GM21737 (cell line): ENCODE results near the gene TRRAP.
"Not testable (repeated sequence)": the region's sequence is repeated elsewhere in the genome, so short reads cannot be mapped to it uniquely, and the experiment has no call there.

Source experiments
- ATAC-seq: cut with Tn5 transposase; IDR thresholded peaks from one replicate; pipeline ENCODE4 v1.9.1; 2021; ENCODE audit warnings: mild to moderate bottlenecking, moderate library complexity; ENCODE audit not compliant: unreplicated experiment

The TRRAP gene

DNA sequence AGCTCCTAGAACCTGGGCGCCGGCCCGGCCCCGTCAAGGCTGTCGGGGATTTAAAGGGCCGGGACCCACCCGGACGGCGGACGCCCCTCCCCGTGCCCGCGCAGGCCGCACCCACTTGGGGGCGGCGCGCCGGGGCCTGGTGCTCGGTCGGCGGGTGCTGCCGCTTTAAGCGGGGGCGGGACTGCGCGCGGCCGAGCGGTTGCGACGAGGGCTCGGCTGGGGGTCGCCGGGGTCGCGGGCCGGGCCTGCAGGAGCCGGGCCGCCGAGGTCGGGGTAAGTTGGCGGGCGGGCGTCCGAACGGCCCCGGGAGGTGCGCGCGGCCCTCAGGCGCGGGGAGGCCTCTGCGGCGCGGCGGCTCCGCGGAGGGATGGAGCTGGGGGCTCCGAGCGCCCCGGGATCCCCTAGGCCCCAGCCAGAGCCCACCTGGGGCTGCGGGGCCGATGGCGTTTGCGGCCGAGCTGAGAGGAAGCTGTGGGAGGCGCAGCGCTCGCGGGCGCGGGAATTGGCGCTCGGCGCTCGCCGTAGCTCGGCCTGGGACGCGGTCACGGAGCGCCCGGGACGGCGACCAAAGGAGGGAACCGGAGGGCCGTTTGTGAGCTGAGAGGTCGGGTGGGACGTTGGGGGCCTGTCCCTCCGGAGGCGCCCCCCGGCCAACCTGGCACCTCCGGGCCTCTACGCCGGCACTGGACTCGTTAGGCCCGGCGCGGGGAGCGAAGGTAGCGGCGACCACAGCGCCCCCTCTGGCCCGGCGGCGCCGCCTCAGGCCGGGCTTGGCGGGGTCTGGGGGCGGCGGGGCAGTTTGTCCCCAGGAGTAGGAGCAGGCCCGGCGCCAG, at the start of gene TRRAP:
Gene TRRAP (plus strand): TSS at position 168 of the 833 bp plus-strand sequence. CDS start 2,619 bp downstream, outside the sequence.
- ATAC-seq, result peak; percentile 58

DNA sequence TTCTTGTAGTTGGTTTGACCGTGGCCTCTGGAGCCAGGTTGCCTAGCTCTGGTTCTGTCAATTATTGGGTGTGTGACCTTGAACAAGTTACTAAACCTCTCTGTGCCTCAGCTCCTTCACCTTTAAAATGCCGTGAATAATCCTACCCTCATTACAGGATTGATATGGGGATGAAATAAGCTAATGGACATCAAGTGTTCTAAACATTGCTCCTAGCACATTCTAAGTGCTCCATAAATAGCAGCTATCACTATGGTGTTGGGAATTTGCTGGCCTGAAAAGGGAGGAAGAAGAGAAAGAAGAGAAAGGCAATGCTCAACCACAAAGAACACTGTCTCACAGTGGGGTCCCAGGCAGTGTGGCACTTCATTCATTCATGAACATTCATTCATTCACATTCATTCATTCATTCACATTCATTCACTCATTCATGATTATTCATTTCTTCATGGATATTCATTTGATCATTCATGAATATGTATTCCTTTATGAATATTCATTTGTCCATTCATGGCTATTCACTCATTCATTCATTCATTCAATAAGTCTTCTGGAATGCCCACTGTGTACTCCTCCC, 47.3 kb upstream of the TRRAP start:
- ATAC-seq, result no peak

DNA sequence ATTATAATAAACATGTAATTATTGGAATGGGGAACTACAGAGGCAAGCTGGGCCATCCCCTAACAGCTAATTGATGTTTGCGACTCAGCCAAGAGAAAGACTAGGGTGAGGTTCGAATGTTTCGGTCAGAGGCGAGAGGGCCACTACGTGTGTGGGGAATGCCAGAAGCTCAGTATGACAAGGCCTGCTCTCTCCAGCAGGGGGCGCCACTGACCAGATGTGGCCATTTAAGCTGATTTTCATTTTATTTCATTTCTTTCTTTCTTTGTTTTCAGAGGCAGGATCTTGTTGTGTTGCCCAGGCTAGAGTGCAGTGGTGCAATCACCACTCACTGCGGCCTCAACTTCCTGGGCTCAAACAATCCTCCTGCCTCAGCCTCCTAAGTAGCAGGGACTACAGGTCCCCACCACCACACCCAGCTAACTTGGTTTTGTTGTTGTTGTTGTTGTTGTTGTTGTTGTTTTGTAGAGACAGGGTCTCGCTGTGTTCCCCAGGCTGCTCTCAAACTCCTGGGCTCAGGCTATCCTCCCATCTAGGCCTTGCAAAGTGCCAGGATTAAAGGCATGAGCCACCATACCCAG, 46.6 kb upstream of the TRRAP start:
- ATAC-seq, result no peak

DNA sequence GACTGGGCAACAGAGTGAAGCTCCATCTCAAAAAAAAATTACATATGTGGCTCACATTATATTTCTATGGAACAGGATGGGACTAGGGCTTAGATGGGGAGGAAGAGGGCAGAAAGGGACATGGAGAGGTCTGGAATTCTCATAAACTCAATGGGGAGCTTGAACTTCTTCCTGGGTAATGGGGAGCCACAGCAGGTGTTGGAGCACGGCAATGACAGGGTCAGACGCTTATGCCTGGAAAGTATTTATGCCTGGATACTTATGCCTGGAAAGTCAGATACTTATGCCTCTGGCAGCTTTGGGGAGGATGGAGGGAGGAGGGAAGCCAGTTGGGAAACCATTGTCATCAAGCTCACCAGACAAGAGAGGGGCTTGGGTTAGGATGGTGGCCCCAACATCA, 45.3 kb upstream of the TRRAP start:
- no peak for ATAC-seq

DNA sequence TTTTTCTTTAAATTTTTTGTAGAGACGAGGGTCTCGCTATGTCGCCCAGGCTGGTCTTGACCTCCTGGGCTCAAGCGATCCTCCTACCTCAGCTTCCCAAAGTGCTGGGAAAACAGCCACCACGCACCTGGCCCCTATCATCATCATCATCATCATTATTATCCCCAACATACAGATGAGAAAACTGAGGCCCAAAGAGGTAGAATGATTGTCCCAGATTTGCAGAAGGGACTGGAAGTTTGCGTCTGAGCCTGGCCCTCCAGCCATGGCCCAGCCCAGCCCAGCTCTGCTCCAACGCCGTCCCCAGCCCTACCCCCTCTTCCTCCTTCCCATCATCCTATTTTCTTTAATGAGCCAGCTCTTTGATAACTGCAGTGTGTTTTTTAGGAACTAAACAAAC, 43.4 kb upstream of the TRRAP start:
- ATAC-seq, result no peak

DNA sequence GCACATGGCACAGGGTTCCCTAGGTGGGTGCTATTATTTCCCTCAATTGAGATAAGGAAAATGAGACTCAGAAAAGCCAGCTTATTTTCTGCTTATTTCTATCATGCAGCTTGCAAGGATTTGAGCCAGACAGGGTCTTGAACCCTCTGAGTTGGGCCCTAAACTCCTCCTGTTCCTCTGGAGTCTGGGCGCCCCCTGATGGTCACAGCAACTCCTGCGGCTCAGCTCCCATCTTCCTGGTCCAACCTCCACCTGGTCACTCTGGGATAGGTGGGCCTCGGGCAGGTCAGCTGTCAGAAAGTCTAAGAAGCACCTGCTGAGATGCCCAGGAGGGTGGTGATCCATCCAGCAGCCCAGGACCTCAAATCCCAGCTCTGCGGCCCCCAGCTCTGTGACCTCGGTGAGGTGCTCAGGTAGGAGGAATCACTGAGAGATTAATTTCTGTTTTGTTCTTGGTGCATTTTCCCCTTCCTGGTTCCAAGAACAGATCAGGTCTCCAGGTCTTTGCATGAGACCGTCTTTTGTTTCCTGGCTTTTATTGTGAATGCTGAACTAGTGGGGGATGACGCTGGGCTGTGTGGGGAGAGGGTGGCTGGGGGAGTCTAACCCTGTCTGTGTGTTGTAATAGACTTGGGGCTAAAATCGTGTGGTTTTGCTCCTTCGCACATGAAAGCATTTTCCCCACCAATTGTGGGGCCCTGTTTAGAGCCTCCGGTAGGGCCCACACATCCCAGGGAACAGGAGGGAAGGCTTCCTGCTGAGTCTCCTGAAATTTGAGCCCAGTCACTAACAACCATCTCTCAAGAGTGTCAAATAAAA, 41.3 kb upstream of the TRRAP start:
- no peak for ATAC-seq

DNA sequence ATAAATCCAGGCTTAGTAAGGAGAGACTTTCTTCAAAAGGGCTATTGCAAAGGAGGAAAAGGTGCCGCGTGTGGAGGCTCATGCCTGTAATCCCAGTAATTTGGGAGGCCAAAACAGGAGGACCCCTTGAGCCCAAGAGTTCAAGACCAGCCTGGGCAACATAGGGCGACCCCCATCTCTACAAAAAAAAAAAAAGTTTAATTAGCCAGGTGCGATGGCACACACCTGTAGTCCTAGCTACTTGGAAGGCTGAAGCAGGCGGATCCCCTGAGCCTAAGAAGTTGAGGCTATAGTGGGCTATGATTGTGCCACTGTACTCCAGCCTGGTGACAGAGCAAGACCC, 40.7 kb upstream of the TRRAP start:
- ATAC-seq, result no peak

DNA sequence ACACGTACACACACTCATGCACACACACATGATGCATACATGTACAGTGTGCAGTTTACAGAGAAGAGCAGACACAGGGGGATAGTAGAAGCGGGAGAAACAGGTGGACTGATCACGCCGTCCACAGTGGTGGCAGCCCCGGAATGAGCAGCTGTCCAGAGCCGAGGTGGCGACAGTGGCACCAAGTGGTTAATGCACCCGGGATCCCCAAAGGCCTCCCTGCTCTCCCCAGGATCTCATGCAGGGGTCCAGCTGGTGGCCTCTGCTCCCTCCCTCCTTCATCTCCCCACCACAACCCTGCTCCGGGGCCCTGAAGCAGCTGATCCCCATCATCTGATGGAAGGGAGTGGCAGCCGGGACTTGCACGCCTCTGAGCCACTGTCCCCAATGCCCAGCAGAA, 38.2 kb upstream of the TRRAP start:
- ATAC-seq, result no peak

DNA sequence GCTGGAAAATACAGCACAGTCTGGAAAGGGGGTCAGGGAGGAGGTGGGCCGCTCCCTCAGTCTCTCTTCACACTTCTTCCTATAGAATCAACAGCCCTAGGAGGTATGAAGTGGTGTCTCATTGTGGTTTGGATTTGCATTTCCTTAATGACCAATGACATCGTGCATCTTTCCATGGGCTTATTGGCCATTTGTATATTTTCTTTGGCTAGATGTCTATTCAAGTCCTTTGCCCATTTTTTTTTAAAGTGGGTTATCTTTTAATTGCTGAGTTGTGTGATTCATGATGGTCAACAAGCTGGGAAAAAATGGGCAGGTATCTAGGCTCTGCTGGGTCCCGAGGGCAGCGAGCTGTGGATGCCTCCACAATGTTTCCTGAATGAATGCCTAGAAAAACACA, 37.6 kb upstream of the TRRAP start:
- ATAC-seq, result no peak

DNA sequence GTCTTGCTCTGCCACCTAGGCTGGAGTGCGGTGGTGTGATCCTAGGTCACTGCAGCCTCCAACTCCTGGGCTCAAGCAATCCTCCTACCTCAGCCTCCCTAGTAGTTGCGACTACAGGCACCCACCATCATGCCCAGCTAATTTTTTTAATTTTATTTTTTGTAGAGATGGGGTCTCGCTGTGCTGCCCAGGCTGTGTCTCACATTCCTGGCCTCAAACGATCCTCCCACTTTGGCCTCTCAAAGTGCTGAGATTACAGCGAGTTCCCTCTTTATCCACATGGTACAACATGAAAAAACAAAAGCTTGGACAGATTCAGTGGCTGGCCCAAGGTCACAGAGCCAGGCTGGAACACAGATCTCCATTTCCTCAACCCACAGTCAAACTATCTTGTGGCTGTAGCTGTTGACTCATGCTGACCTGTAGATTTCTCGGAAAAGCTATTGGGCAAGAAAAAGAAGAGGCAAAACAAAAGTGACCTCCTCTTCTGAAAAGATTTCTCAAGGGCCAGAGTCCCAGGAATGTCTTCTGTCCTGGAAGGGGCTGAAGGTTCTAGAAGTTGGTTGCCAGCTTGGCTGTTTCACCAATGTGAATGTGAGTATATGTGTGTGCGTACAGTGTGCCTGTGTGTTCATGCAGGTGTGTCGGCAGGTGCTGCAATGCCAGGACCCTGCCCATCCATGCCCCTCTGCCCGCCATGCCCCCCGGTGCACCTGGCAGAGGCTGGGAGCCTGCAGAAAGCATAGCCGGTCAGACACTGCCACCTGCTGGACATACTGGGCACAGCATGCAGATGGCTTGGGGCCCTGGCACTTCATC, 36.9 kb upstream of the TRRAP start:
- ATAC-seq, result no peak

DNA sequence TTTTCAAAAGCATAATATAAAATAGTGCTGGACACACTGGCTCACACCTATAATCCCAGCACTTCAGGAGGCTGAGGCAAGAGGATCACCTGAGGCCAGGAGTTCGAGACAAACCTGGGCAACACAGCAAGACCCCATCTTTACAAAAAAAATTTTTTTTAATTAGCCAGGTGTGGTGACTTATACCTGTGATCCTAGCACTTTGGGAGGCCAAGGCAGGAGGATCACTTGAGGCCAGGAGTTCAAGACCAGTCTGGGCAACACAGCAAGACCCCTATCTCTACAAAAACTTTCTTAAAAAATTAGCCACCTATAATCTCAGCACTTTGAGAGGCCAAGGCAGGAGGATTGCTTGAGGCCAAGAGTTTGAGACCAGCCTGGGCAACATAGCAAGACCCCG, 35.8 kb upstream of the TRRAP start:
- not testable (repeated sequence) for ATAC-seq

DNA sequence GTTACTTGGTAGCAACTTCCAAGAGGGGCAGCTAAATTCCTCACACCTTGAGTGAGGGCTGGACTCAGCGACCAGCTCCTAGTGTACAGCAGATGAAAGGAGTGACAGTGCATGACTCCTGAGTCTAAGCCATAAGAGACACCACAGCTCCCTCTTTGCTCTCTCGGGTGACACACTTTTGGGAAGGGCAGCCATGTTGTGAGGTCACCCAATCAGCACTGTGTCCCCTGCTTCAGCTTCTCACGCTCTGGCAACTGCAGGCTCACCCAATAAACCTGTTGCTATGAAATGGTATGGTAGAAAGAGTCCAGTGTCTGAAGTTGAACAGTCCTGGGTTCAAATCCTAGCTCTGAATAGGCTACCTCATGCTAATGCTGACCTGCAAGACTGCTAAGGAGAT, 29.4 kb upstream of the TRRAP start:
- ATAC-seq, result no peak

DNA sequence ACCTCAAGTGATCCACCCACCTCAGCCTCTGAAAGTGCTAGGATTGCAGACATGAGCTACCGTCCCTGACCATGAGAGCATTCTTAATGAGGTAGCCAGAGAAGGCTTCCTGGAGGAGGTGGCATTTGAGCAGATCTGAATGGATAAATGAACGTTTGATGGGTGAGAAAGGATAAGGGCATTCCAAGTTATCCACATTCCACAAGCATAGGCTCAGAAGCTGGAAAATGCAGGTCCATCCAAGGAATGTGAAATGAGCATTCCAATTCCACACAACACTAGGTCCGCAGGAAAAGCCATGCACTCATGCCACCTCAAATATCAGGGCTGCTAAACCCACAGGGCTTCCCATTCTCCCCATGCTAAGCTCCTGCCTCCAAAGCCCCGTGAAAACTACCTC, 25.5 kb upstream of the TRRAP start:
- no peak for ATAC-seq

DNA sequence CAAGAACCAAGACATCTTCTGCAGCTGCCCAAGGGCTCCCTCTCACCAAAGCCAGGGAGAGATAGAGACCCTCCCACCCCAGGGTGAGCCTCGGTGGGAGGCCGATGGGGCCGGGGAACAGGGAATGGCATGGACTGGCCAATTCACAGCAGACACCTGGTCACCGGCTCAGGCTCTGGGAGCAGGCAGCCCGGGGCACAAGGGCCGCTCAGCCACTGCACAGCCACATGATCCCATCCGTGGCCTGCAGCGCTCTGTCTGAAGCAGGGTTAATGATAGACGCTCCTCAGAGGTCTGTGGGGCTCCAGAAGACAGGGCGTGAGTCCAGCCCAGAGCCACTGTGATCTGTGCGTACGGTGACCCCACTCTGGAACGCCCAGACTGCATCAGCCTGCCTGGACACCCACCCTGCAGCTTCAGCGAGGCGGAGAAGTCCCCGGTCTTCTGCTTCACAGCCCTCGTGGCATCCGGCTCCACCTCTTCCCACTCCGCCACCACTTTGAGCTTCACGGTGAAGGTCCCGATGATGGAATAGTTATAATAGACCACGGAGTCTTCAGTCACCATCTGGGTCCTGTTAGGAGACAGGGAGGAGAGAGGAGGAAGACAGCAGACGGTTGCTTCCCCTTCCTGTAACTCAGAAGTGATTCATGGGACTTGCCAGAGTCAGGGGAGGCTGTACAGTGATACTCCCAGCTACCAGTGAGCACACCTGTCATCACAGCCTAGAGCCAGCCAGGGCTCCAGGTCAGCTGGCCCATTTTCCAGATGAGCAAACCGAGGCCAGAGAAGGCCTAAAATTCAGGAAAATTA, 22.5 kb upstream of the TRRAP start:
- ATAC-seq, result no peak

DNA sequence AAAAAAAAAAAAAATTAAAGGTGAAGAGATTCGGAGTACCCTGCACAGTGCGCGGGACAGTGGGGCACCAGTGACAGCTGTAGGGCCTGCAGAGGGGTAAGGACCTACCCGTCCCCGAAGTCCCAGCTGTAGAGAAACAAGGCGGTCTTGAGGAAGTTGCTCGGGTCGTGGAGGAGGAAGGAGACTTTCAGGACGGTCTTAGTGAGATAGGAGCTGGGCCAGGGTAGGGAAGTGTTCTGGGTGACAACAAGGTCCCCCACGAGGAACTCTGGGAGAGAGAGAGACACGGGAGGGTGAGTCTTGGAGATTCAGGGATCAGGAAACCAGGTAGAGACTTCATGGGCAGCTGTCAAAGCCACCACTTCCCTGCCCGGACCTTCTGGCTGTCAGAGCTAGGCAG, 18.3 kb upstream of the TRRAP start:
- no peak for ATAC-seq

DNA sequence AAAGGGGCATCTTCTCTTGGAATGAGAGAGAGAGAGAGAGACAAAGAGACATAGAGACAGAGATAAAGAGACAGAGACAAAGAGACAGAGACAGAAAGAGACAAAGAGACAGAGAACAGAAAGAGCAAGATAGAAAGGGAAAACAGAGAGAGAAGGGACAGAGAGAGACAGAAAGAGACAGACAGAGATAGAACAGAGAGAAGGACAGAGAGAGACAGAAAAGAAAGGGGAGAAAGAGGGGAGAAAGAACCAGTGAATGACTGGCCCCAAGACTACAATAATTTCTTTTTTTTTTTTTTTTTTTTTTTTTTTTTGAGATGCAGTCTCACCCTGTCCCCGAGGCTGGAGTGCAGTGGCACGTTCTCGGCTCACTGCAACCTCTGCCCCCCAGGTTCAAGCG, 16.1 kb upstream of the TRRAP start:
- ATAC-seq, result no peak

DNA sequence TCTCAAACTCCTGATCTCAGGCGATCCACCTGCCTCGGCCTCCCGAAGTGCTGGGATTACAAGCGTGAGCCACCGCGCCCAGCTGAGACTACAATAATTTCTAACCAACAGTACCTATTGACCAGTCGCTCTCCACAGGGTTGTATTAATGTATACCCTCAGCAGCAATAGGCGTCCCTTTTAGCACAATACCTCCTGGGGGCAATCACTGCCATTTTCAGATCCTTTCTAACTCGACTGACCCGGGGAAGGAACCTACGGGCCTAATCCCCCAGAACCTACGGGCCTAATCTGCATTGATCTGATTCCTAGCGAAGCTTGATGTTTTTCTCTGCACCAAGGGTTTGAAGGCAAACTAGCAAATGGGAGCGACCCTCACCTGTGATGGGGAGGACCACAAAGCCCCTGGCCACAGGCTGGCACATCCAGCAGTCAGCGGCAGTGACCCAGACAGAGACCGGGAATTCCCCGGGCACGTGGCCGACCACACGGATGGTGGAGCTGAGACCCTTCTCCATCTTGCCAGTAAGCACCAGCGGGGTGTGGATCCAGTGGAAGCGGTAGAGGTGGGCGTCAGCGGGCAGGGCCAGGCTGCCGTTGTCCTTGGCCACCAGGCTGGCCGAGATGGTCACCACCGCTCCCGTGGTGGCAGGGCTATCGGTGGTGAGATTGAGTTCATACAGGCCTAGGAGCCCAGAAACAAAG, 15.5 kb upstream of the TRRAP start:
- no peak for ATAC-seq

DNA sequence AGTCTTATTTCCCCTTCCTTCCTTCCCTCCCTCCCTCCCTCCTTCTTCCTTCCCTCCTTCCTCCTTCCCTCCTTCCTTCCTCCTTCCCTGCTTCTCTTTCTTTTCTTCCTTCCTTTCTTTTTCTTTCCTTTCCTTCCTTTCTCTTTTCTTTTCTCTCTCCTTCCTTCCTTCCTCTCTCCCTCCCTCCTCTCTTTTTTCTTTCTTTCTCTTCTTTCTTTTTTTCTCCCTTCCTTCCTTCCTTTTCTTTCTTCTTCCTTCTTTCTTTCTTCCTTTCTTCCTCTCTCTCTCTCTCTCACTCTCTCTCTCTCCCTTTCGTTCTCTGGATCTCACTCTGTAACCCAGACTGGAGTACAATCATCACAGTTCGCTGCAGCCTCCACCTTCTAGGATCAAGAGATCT, 14.7 kb upstream of the TRRAP start:
- ATAC-seq, result no peak

DNA sequence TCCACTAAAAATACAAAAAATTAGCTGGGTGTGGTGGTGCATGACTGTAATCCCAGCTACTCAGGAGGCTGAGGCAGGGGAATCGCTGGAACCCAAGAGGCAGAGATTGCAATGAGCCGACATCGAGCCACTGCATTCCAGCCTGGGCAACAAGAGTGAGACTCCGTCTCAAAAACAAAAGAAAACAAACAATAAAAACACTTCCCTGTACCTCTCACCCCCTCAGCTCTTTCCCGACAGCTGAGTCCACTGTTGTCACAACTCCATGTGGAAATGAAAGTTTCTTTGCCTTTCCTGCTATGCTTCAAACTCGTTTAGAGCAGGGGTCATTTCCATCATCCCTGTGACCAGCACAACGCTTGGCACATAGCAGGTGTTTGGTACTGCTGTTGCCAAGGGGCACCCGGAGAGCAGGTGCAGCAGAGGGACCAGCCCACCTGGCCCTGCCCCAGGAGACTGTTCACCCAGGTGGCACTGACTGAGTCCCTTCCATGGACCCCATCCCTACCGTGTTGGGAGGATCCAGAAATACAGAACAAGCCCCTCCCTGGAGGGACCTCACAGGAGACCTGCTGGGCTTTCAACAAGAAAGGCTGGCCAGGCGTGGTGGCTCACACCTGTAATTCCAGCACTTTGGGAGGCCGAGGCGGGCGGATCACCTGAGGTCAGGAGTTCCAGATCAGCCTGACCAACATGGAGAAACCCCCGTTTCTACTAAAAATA, 13.4 kb upstream of the TRRAP start:
- no peak for ATAC-seq
